SJSA1 (cell line): ENCODE results near the gene SPDYE16. TPM values are rescaled to one million over a fixed set of nuclear protein-coding genes. Genes with fewer than 3 reads are reported as not detected.
A peak's percentile ranks its signal among the peaks of the same experiment; 100 is the strongest.
"Not testable (repeated sequence)": the region's sequence is repeated elsewhere in the genome, so short reads cannot be mapped to it uniquely, and the experiment has no call there.

ENCODE experiments used
- DNase-seq, 2 experiments: peaks; one replicate each; pipeline ENCODE4 v3.0.0-alpha.2; 2015 to 2020; ENCODE audit warnings: low spot score in 2 of 2, low read depth in 1 of 2
- H3K27ac ChIP-seq: fragments of 250-450 bp; sonication (Bioruptor Pico); 2 replicates; pipeline ENCODE4 v1.5.1; 2020; ENCODE audit warnings: mild to moderate bottlenecking, moderate library complexity
- H3K27me3 ChIP-seq: fragments of 250-450 bp; sonication (Bioruptor Pico); replicated peaks from 2 replicates; pipeline ENCODE4 v1.5.1; 2020; ENCODE audit warnings: mild to moderate bottlenecking, moderate library complexity
- H3K36me3 ChIP-seq: fragments of 250-450 bp; sonication (Bioruptor Pico); 2 replicates; pipeline ENCODE4 v1.5.1; 2020; ENCODE audit warnings: mild to moderate bottlenecking
- H3K4me1 ChIP-seq: fragments of 250-450 bp; sonication (Bioruptor Pico); replicated peaks from 2 replicates; pipeline ENCODE4 v1.6.1; 2021; ENCODE audit warnings: mild to moderate bottlenecking
- H3K4me3 ChIP-seq: fragments of 250-450 bp; sonication (Bioruptor Pico); 2 replicates; pipeline ENCODE4 v1.5.1; 2020; ENCODE audit warnings: mild to moderate bottlenecking
- H3K9me3 ChIP-seq: fragments of 250-450 bp; sonication (Bioruptor Pico); replicated peaks from 2 replicates; pipeline ENCODE4 v1.5.1; 2020; ENCODE audit warnings: mild to moderate bottlenecking
- total RNA-seq: library from RNA; depleted of rRNA; stranded (reverse); fragments of >200 nt; shearing (Covaris generic); gene quantifications from 2 replicates; pipeline ENCODE4 v1.2.3, GENCODE V29; 2014

Gene SPDYE16
- total RNA-seq, 1 experiment from 2014 or later: not detected

DNA sequence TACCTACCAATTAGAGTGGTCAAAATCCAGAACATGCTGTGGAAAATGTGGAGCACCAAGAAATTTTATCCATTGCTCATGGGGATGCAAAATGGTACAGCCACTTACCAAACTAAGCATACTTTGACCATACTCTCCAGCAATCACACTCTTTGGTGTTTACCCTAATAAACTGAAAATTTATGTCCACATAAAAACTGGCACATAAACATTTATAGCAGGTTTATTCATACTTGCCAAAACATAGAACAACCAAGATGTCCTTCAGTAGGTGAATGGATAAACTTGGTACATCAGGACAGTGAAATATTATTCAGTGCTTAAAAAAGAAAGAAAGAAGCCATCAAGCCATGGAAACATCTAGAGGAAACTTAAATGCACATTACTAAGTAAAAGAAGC lies 24.7 kb upstream of the SPDYE16 start:
- not testable (repeated sequence) for H3K4me1 ChIP-seq, H3K4me3 ChIP-seq, H3K27ac ChIP-seq, H3K36me3 ChIP-seq, DNase-seq, H3K9me3 ChIP-seq, H3K27me3 ChIP-seq

DNA sequence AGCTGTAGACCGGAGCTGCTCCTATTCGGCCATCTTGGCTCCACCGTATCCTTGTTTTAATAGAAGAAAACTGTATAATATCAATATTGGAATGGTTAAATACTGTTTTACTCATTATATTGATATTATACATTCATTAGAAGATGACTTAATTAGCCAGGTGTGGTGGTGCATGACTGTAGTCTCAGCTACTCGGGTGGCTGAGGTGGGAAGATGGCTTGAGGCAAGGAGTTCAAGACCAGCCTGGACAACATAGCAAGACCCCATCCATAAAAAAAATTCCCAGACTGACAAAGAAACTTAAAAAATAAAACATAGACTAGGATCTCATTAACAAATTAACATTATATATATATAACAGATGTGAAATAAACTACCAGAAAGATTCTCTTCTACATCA lies 24.2 kb upstream of the SPDYE16 start:
- H3K27ac ChIP-seq, H3K4me1 ChIP-seq, H3K4me3 ChIP-seq, H3K36me3 ChIP-seq, H3K27me3 ChIP-seq, H3K9me3 ChIP-seq, DNase-seq: not testable (repeated sequence)

GRCh38 chr7:76565001-76565400 lies 21.9 kb upstream of the SPDYE16 start:
- DNase-seq, H3K9me3 ChIP-seq, H3K27me3 ChIP-seq, H3K27ac ChIP-seq, H3K4me3 ChIP-seq, H3K4me1 ChIP-seq, H3K36me3 ChIP-seq: not testable (repeated sequence)

DNA sequence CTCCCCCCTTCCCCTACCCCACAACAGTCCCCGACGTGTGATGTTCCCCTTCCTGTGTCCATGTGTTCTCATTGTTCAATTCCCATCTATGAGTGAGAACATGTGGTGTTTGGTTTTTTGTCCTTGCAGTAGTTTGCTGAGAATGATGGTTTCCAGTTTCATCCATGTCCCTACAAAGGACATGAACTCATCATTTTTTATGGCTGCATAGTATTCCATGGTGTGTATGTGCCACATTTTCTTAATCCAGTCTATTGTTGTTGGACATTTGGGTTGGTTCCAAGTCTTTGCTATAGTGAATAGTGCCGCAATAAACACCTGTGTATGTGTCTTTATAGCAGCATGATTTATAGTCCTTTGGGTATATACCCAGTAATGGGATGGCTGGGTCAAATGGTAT lies 18.2 kb upstream of the SPDYE16 start:
- not testable (repeated sequence) for DNase-seq, H3K9me3 ChIP-seq, H3K27me3 ChIP-seq, H3K27ac ChIP-seq, H3K4me3 ChIP-seq, H3K36me3 ChIP-seq, H3K4me1 ChIP-seq

DNA sequence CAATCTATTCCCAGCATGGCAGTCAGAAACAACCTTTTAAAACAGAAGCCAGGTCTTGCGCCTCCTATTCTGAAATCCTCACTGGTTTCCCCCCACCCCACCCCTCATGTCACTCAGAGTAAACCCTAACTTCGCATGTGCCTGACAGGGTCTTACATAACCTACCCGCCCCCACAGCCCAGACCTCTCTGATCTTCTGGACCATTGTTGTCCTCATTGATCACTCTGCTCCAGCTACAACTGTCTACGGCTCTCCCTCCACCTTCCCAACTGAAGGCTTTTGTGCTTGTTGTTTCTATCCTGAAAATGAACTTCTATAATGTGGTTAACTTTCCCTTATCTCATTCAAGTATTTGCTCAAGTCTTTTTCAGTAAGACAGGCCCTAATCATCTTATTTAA lies 17.1 kb upstream of the SPDYE16 start:
- not testable (repeated sequence) for H3K4me1 ChIP-seq, DNase-seq

DNA sequence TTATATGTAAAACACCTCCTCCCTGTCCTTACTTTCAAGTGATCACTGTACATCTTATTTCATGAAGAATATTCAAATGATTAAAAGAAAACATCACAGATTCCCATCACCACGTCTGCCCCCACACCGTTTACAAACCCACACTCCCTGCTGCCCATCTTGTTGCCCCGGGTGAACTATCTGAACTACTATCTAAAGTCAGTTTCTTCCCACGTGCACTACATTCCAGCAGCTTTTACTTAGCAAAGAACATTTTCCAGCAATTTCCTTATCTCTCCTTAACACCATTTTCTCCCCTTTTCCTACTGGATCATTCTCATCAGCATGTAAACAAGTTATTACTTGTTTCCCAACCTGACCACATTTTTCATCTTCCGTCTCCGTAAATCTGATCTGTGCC lies 16.6 kb upstream of the SPDYE16 start:
- not testable (repeated sequence) for DNase-seq, H3K4me3 ChIP-seq, H3K27me3 ChIP-seq, H3K27ac ChIP-seq, H3K36me3 ChIP-seq, H3K4me1 ChIP-seq, H3K9me3 ChIP-seq

More for the DNA sequence above, 17.1 kb upstream of the SPDYE16 start:
- not testable (repeated sequence) for H3K9me3 ChIP-seq, H3K27ac ChIP-seq, H3K27me3 ChIP-seq, H3K36me3 ChIP-seq, H3K4me3 ChIP-seq

GRCh38 chr7:76551992-76552391 lies 8.9 kb upstream of the SPDYE16 start:
- H3K4me3 ChIP-seq, DNase-seq, H3K9me3 ChIP-seq, H3K27me3 ChIP-seq, H3K4me1 ChIP-seq, H3K27ac ChIP-seq, H3K36me3 ChIP-seq: not testable (repeated sequence)

GRCh38 chr7:76549855-76550248 lies 6.8 kb upstream of the SPDYE16 start:
- peak overlapping the region; percentile 47 for H3K4me3 ChIP-seq
- not testable (repeated sequence) for H3K36me3 ChIP-seq, H3K27me3 ChIP-seq, DNase-seq, H3K4me1 ChIP-seq, H3K9me3 ChIP-seq
- H3K27ac ChIP-seq: peak overlapping the region; percentile 67; the same call in 1 of the 2 replicates

GRCh38 chr7:76549025-76549854 lies 6.1 kb upstream of the SPDYE16 start:
- H3K36me3 ChIP-seq, H3K4me1 ChIP-seq, H3K9me3 ChIP-seq, H3K27me3 ChIP-seq: not testable (repeated sequence)
- DNase-seq: peak; percentile 78 to 92
- Histone ChIP-seq H3K4me3 (peak overlapping the region; percentile 47), H3K27ac (peak overlapping the region; percentile 67)

- H3K27ac ChIP-seq, DNase-seq, H3K27me3 ChIP-seq, H3K36me3 ChIP-seq, H3K4me3 ChIP-seq, H3K9me3 ChIP-seq, H3K4me1 ChIP-seq: not testable (repeated sequence)
Measured at GRCh38 chr7:76531643-76532042, 11.5 kb downstream of the SPDYE16 start.

DNA sequence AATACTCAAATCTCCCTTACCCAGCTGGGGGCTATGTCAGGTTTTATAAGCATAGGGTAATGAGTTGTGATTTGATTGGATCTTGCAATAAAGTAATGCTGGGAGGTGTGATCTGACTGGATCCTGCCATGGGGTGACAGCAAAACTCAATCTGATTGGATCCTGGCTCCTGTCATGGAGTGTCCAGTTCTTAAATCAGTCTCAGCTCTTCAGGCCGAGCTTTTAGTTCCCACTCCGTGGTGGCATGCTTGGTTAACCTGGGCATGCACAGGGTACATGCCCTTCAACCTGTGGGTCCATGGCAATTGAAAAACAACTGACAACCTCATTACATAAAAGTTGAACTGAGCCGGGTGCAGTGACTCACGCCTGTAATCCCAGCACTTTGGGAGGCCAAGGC lies 16.9 kb downstream of the SPDYE16 start:
- DNase-seq, H3K36me3 ChIP-seq, H3K27me3 ChIP-seq, H3K4me1 ChIP-seq, H3K27ac ChIP-seq, H3K9me3 ChIP-seq, H3K4me3 ChIP-seq: not testable (repeated sequence)

GRCh38 chr7:76516932-76517331 lies 26.2 kb downstream of the SPDYE16 start:
- not testable (repeated sequence) for H3K27ac ChIP-seq, DNase-seq

GRCh38 chr7:76515999-76516443 lies 27.1 kb downstream of the SPDYE16 start:
- no peaks in the 10 kb centered on the region for H3K9me3 ChIP-seq
- DNase-seq: no peak
- H3K27me3 ChIP-seq: no peaks in the 10 kb centered on the region
- no peaks in the 10 kb centered on the region for H3K36me3 ChIP-seq
- H3K27ac ChIP-seq: no peak overlapping the region
- H3K4me3 ChIP-seq: no peak overlapping the region
- no peaks in the 10 kb centered on the region for H3K4me1 ChIP-seq

More at GRCh38 chr7:76516932-76517331, 26.2 kb downstream of the SPDYE16 start:
- not testable (repeated sequence) for H3K9me3 ChIP-seq, H3K36me3 ChIP-seq, H3K27me3 ChIP-seq, H3K4me3 ChIP-seq, H3K4me1 ChIP-seq

DNA sequence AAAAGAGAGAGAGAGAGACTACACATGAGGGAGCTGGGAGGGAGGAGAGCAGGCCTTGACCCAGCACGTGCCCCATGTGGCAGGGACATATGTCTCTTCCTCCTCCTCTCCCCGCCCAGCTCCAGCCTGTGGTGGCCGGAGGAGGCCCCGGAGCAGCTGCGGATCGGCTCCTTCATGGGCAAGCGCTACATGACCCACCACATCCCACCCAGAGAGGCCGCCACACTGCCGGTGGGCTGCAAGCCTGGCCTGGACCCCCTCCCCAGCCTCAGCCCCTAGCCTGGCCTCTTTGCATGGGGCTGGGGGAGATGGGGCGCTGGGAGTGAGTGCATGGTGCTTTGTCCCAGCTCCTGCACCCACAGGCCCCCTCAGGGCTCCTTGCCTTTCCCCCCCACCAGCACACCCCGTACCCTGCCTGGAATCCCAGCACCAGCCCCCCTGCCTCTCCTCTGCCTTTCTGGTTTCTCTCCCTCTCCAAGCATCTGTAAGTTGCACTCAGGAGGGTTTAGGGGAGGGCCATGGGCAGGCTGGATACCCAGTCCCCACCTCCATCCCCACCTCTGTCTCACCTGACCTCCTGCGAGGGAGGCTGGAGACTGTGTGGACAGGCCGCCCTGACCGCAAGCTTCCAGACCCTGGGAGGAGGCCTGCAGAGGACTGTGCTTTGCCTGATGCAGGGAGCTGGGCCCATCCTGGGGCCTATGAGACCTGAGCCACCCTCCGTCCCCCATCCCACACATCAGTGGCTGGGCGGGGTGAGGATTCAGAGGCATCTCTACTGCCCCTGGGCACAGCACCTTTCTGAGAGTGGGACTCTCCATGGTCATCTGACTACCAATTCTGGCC lies 27.9 kb downstream of the SPDYE16 start:
- H3K9me3 ChIP-seq: no peaks in the 10 kb centered on the region
- H3K27ac ChIP-seq: no peak overlapping the region
- H3K4me1 ChIP-seq: peaks cover under 1% of the 10 kb centered on the region
- no peaks in the 10 kb centered on the region for H3K27me3 ChIP-seq
- no peaks in the 10 kb centered on the region for H3K36me3 ChIP-seq
- H3K4me3 ChIP-seq: no peak overlapping the region
- peak in 1 of 2 experiments; percentile 36 for DNase-seq
